ENCODE measurements around the gene SC5D.

SC5D gene, protein sequence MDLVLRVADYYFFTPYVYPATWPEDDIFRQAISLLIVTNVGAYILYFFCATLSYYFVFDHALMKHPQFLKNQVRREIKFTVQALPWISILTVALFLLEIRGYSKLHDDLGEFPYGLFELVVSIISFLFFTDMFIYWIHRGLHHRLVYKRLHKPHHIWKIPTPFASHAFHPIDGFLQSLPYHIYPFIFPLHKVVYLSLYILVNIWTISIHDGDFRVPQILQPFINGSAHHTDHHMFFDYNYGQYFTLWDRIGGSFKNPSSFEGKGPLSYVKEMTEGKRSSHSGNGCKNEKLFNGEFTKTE

DNA sequence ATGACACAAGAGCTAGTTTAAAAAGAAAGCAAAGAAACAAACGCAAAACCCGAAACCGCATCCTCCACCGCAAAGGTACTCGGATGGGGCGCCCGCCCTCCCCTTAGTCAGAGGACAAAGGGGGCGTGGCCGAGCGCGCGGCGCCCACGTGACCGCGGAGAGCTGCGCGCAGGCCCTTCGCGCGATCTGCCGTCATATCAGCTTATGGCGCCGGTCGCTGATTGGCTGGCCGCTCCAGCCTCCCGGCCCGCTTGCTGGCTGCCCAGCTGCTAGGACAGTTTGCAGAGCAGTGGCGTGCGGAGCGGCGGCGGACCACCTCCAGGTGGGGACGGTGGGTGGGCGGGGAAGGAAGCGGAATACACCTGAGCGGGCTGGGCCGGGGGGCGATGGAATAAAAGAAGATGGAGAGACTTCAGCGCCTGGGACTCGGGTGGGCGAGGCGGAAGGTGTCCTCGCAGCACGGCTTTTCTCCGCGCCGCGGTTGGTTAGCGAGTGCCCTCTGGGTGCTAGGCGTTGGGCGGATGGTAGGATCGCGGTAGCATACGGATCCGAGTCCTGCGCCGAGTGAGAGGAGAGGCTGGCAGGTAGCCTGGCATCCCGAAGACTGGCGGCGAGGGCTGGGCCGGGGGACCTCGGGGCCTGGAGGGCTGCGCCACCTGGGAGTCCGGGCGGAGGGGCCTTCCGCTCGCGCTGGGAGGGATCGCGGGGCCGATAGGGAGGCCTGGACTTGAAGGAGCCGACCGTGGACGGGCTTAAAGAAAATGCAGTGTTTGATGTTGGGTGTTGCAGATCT, at the start of gene SC5D:
SC5D (plus strand) TSS at position 277 of the 793 bp plus-strand sequence. CDS start 10,605 bp downstream, outside the sequence.
- no peaks in the 10 kb centered on the region for H3K9me3 ChIP-seq (ENCODE audit: control insufficient read depth, insufficient read depth, low read depth, low read length)
- peaks cover 0 to 3% of the 10 kb centered on the region in 2 experiments; a peak in 1 of 3 replicates for H3K36me3 ChIP-seq (ENCODE audit: control insufficient read depth in 2 of 2, insufficient read depth in 1 of 2, low read length in 2 of 2)
- CTCF ChIA-PET, result interaction anchor here (0.6 to 0.8 kb wide), 2 partner anchors 43 to 302 kb away, joined by 3 read pairs; no protein-coding TSS in a partner anchor
- POLR2A ChIA-PET, result interaction anchor here (0.6 to 1.4 kb wide), 14 partner anchors 8 to 1769 kb away, joined by 3 to 7 read pairs (median 4); partner anchors contain the start of gene HSPA8
- H3K4me3 ChIP-seq (ENCODE audit: low read depth, low read length), result peak within 1 kb of the TSS; percentile 89
- H3K27ac ChIP-seq (ENCODE audit: extremely low read depth, low read depth, low read length), result peak within 1 kb of the TSS; percentile 79
- no peaks in the 10 kb centered on the region for H3K4me1 ChIP-seq (ENCODE audit: control insufficient read depth, insufficient read depth, low read length)
- TF ChIP-seq KLF10 (tag by site-specific recombination; IDR thresholded peaks at IDR 0.05) (peak; percentile 49; the same call in 1 of the 2 replicates), ZBTB20 (tag by site-specific recombination; IDR thresholded peaks at IDR 0.05) (peak; percentile 18; the same call in 1 of the 2 replicates), ZNF202 (tag by site-specific recombination; IDR thresholded peaks at IDR 0.05; ENCODE audit: borderline replicate concordance) (no peak), ZBTB7A (tag by site-specific recombination; IDR thresholded peaks at IDR 0.05; ENCODE audit: low read depth) (peak; percentile 70; the same call in 1 of the 2 replicates), ZIC2 (tag by site-specific recombination; IDR thresholded peaks at IDR 0.05) (peak; percentile 79), SP7 (tag by site-specific recombination; IDR thresholded peaks at IDR 0.05) (peak; percentile 21), ZBTB17 (tag by site-specific recombination; IDR thresholded peaks at IDR 0.05) (peak; percentile 75), ZNF600 (tag by site-specific recombination; IDR thresholded peaks at IDR 0.05) (peak; percentile 90), PRDM1 (tag by site-specific recombination; IDR thresholded peaks at IDR 0.05) (no peak), HOXA7 (CRISPR knock-in tag; IDR thresholded peaks at IDR 0.05; ENCODE audit: borderline replicate concordance) (no peak), ZFHX2 (tag by site-specific recombination; conservative IDR thresholded peaks at IDR 0.05) (peak; percentile 70), ZEB2 (tag by site-specific recombination; IDR thresholded peaks at IDR 0.05) (0 out of 2 replicates have a peak, but pooled peaks have one; percentile 53), ZNF837 (tag by site-specific recombination; IDR thresholded peaks at IDR 0.05) (no peak), ZNF2 (tag by site-specific recombination; IDR thresholded peaks at IDR 0.05) (peak; percentile 61), ZNF791 (tag by site-specific recombination; IDR thresholded peaks at IDR 0.05) (no peak), SP2 (tag by site-specific recombination; IDR thresholded peaks at IDR 0.05) (peak; percentile 81), ZBTB1 (tag by site-specific recombination; IDR thresholded peaks at IDR 0.05) (peak; percentile 96; the same call in 1 of the 2 replicates), KLF1 (tag by site-specific recombination; IDR thresholded peaks at IDR 0.05) (peak; percentile 26)
- TF ChIP-seq, protein P1, sequence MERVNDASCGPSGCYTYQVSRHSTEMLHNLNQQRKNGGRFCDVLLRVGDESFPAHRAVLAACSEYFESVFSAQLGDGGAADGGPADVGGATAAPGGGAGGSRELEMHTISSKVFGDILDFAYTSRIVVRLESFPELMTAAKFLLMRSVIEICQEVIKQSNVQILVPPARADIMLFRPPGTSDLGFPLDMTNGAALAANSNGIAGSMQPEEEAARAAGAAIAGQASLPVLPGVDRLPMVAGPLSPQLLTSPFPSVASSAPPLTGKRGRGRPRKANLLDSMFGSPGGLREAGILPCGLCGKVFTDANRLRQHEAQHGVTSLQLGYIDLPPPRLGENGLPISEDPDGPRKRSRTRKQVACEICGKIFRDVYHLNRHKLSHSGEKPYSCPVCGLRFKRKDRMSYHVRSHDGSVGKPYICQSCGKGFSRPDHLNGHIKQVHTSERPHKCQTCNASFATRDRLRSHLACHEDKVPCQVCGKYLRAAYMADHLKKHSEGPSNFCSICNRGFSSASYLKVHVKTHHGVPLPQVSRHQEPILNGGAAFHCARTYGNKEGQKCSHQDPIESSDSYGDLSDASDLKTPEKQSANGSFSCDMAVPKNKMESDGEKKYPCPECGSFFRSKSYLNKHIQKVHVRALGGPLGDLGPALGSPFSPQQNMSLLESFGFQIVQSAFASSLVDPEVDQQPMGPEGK (tag by site-specific recombination; IDR thresholded peaks at IDR 0.05), result peak; percentile 56; the same call in 1 of the 2 replicates
- TF ChIP-seq, protein P2, sequence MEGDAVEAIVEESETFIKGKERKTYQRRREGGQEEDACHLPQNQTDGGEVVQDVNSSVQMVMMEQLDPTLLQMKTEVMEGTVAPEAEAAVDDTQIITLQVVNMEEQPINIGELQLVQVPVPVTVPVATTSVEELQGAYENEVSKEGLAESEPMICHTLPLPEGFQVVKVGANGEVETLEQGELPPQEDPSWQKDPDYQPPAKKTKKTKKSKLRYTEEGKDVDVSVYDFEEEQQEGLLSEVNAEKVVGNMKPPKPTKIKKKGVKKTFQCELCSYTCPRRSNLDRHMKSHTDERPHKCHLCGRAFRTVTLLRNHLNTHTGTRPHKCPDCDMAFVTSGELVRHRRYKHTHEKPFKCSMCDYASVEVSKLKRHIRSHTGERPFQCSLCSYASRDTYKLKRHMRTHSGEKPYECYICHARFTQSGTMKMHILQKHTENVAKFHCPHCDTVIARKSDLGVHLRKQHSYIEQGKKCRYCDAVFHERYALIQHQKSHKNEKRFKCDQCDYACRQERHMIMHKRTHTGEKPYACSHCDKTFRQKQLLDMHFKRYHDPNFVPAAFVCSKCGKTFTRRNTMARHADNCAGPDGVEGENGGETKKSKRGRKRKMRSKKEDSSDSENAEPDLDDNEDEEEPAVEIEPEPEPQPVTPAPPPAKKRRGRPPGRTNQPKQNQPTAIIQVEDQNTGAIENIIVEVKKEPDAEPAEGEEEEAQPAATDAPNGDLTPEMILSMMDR (tag by site-specific recombination; IDR thresholded peaks at IDR 0.05), result 0 out of 2 replicates have a peak, but pooled peaks have one; percentile 20
- TF ChIP-seq, protein P3, sequence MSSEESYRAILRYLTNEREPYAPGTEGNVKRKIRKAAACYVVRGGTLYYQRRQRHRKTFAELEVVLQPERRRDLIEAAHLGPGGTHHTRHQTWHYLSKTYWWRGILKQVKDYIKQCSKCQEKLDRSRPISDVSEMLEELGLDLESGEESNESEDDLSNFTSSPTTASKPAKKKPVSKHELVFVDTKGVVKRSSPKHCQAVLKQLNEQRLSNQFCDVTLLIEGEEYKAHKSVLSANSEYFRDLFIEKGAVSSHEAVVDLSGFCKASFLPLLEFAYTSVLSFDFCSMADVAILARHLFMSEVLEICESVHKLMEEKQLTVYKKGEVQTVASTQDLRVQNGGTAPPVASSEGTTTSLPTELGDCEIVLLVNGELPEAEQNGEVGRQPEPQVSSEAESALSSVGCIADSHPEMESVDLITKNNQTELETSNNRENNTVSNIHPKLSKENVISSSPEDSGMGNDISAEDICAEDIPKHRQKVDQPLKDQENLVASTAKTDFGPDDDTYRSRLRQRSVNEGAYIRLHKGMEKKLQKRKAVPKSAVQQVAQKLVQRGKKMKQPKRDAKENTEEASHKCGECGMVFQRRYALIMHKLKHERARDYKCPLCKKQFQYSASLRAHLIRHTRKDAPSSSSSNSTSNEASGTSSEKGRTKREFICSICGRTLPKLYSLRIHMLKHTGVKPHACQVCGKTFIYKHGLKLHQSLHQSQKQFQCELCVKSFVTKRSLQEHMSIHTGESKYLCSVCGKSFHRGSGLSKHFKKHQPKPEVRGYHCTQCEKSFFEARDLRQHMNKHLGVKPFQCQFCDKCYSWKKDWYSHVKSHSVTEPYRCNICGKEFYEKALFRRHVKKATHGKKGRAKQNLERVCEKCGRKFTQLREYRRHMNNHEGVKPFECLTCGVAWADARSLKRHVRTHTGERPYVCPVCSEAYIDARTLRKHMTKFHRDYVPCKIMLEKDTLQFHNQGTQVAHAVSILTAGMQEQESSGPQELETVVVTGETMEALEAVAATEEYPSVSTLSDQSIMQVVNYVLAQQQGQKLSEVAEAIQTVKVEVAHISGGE (tag by site-specific recombination; conservative IDR thresholded peaks at IDR 0.05; ENCODE audit: low read depth), result peak; percentile 56
- TF ChIP-seq, protein P4, sequence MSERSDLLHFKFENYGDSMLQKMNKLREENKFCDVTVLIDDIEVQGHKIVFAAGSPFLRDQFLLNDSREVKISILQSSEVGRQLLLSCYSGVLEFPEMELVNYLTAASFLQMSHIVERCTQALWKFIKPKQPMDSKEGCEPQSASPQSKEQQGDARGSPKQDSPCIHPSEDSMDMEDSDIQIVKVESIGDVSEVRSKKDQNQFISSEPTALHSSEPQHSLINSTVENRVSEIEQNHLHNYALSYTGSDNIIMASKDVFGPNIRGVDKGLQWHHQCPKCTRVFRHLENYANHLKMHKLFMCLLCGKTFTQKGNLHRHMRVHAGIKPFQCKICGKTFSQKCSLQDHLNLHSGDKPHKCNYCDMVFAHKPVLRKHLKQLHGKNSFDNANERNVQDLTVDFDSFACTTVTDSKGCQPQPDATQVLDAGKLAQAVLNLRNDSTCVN (tag by site-specific recombination; optimal IDR thresholded peaks at IDR 0.05), result peak; percentile 86
- TF ChIP-seq, protein P5, sequence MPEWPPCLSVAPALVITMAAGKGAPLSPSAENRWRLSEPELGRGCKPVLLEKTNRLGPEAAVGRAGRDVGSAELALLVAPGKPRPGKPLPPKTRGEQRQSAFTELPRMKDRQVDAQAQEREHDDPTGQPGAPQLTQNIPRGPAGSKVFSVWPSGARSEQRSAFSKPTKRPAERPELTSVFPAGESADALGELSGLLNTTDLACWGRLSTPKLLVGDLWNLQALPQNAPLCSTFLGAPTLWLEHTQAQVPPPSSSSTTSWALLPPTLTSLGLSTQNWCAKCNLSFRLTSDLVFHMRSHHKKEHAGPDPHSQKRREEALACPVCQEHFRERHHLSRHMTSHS (tag by site-specific recombination; IDR thresholded peaks at IDR 0.05), result no peak
- TF ChIP-seq, protein P6, sequence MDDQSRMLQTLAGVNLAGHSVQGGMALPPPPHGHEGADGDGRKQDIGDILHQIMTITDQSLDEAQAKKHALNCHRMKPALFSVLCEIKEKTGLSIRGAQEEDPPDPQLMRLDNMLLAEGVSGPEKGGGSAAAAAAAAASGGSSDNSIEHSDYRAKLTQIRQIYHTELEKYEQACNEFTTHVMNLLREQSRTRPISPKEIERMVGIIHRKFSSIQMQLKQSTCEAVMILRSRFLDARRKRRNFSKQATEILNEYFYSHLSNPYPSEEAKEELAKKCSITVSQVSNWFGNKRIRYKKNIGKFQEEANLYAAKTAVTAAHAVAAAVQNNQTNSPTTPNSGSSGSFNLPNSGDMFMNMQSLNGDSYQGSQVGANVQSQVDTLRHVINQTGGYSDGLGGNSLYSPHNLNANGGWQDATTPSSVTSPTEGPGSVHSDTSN (CRISPR knock-in tag; IDR thresholded peaks at IDR 0.05), result peak; percentile 65; the same call in 1 of the 2 replicates
